GM23338 (cell line): ENCODE data around the gene AKAP9. TPM values are rescaled to one million over a fixed set of nuclear protein-coding genes. Genes with fewer than 3 reads are reported as not detected.

Experiments used
- ATAC-seq: fragments of 200-7000 bp; cut with Tn5 transposase; 3 replicates; pipeline ENCODE4 v1.9.1; 2020
- DNase-seq: peaks from one replicate; pipeline ENCODE4 v3.0.0-alpha.2; 2015; ENCODE audit warnings: low spot score
- H2AFZ ChIP-seq: fragments of 200-600 bp; sonication (generic); 2 replicates; pipeline ENCODE4 v1.8.0; 2016; ENCODE audit warnings: antibody characterized with exemption, mild to moderate bottlenecking, moderate library complexity
- H3F3A ChIP-seq: fragments of 200-600 bp; sonication (generic); replicated peaks from 2 replicates; pipeline ENCODE4 v1.8.0; 2017; ENCODE audit warnings: antibody characterized with exemption, mixed run types, low read depth
- H3K27ac ChIP-seq: fragments of 200-600 bp; sonication (generic); 2 replicates; pipeline ENCODE4 v1.6.1; 2016; ENCODE audit warnings: low read depth
- H3K27me3 ChIP-seq: fragments of 200-600 bp; sonication (generic); 2 replicates; pipeline ENCODE4 v1.8.0; 2016; ENCODE audit warnings: mild to moderate bottlenecking, mixed run types, moderate library complexity; ENCODE audit not compliant: insufficient read depth
- H3K36me3 ChIP-seq: fragments of 200-600 bp; sonication (generic); 2 replicates; pipeline ENCODE4 v1.8.0; 2016; ENCODE audit warnings: mild to moderate bottlenecking; ENCODE audit not compliant: insufficient read depth
- H3K4me1 ChIP-seq: fragments of 200-600 bp; sonication (generic); 2 replicates; pipeline ENCODE4 v1.8.0; 2016; ENCODE audit warnings: mild to moderate bottlenecking, moderate library complexity; ENCODE audit not compliant: insufficient read depth
- H3K4me2 ChIP-seq: fragments of 200-600 bp; sonication (generic); 2 replicates; pipeline ENCODE4 v1.7.1; 2017; ENCODE audit warnings: mixed run types
- H3K4me3 ChIP-seq: fragments of 200-600 bp; sonication (generic); 2 replicates; pipeline ENCODE4 v1.6.1; 2016; ENCODE audit warnings: mixed run types
- H3K79me2 ChIP-seq: fragments of 200-600 bp; sonication (generic); replicated peaks from 2 replicates; pipeline ENCODE4 v1.8.0; 2017; ENCODE audit warnings: mild to moderate bottlenecking; ENCODE audit not compliant: insufficient read depth
- H3K9me2 ChIP-seq: fragments of 200-600 bp; sonication (generic); 2 replicates; pipeline ENCODE4 v1.8.0; 2017; ENCODE audit not compliant: insufficient read depth
- H4K20me1 ChIP-seq: fragments of 200-600 bp; sonication (generic); replicated peaks from 2 replicates; pipeline ENCODE4 v1.8.0; 2017; ENCODE audit warnings: mild to moderate bottlenecking; ENCODE audit not compliant: insufficient read depth
- H3K27ac Mint-ChIP-seq: 2 replicates; pipeline ENCODE4 v1.8.0; 2020; ENCODE audit warnings: inconsistent platforms, mild to moderate bottlenecking, moderate library complexity, mixed read lengths
- H3K27me3 Mint-ChIP-seq: 3 replicates; pipeline ENCODE4 v1.8.0; 2022; ENCODE audit warnings: low read depth, mild to moderate bottlenecking, moderate library complexity, mixed read lengths, inconsistent platforms; ENCODE audit not compliant: insufficient read depth, poor library complexity
- H3K36me3 Mint-ChIP-seq: 3 replicates; pipeline ENCODE4 v1.8.0; 2021; ENCODE audit warnings: low read depth, mild to moderate bottlenecking, inconsistent platforms, moderate library complexity, mixed read lengths
- H3K4me1 Mint-ChIP-seq: 3 replicates; pipeline ENCODE4 v1.8.0; 2020; ENCODE audit warnings: mild to moderate bottlenecking, inconsistent platforms, mixed read lengths
- H3K4me3 Mint-ChIP-seq: 3 replicates; pipeline ENCODE4 v1.8.0; 2021; ENCODE audit warnings: moderate library complexity, mild to moderate bottlenecking, inconsistent platforms, mixed read lengths
- H3K9me3 Mint-ChIP-seq: 3 replicates; pipeline ENCODE4 v1.8.0; 2020; ENCODE audit warnings: moderate library complexity, mild to moderate bottlenecking, inconsistent platforms, mixed read lengths
- CREB1 ChIP-seq: fragments of 250-450 bp; sonication (Bioruptor Pico); IDR thresholded peaks from 2 replicates; pipeline ENCODE4 v1.5.0; 2020; ENCODE audit warnings: low read depth, mild to moderate bottlenecking, moderate library complexity
- CTCF ChIP-seq, 2 experiments: fragments of 200-600 bp in 1 of 2; sonication (generic) in 1 of 2; conservative IDR thresholded peaks; 2 replicates each; pipeline versions ENCODE4 v1.5.1 to v1.6.1; 2016 to 2017; ENCODE audit warnings: antibody characterized with exemption in 2 of 2, low read depth in 2 of 2, mild to moderate bottlenecking in 2 of 2, moderate library complexity in 1 of 2
- ETS1 ChIP-seq: IDR thresholded peaks from 2 replicates; pipeline ENCODE4 v1.6.1; 2016; ENCODE audit warnings: antibody characterized with exemption
- EZH2 ChIP-seq: fragments of 200-600 bp; sonication (generic); IDR thresholded peaks from one replicate; pipeline ENCODE4 v1.8.0; 2017; ENCODE audit warnings: antibody characterized with exemption, mild to moderate bottlenecking, low read depth; ENCODE audit not compliant: unreplicated experiment
- EZH2phosphoT487 ChIP-seq: fragments of 200-600 bp; sonication (generic); IDR thresholded peaks from one replicate; pipeline ENCODE4 v1.8.1; 2018; ENCODE audit warnings: antibody characterized with exemption; ENCODE audit not compliant: unreplicated experiment
- JUNB ChIP-seq: IDR thresholded peaks from one replicate; pipeline ENCODE4 v1.6.1; 2016; ENCODE audit warnings: antibody characterized with exemption; ENCODE audit not compliant: unreplicated experiment
- NANOG ChIP-seq: IDR thresholded peaks from 2 replicates; pipeline ENCODE4 v1.6.1; 2016; ENCODE audit warnings: antibody characterized with exemption, borderline replicate concordance
- POLR2AphosphoS5 ChIP-seq: IDR thresholded peaks from 2 replicates; pipeline ENCODE4 v1.6.1; 2016; ENCODE audit warnings: antibody characterized with exemption, low read depth
- STAT1 ChIP-seq: IDR thresholded peaks from one replicate; pipeline ENCODE4 v1.6.1; 2016; ENCODE audit warnings: antibody characterized with exemption; ENCODE audit not compliant: unreplicated experiment
- ZNF114 ChIP-seq: fragments of 250-450 bp; sonication (Bioruptor Pico); IDR thresholded peaks from 2 replicates; pipeline ENCODE4 v1.5.0; 2020; ENCODE audit warnings: mild to moderate bottlenecking, moderate library complexity
- ZNF331 ChIP-seq: fragments of 250-450 bp; sonication (Bioruptor Pico); IDR thresholded peaks from 2 replicates; pipeline ENCODE4 v1.5.0; 2020; ENCODE audit warnings: low read depth, mild to moderate bottlenecking, moderate library complexity
- polyA plus RNA-seq: library from polyadenylated mRNA; unstranded; fragments of >200 nt; fragmentation: Nextera tagmentation; extraction: Ambion mirVana; gene quantifications from 2 replicates; pipeline ENCODE4 v1.2.1, GENCODE V29; 2016
- total RNA-seq: library from RNA; depleted of rRNA; stranded (reverse); fragments of >200 nt; shearing (Covaris generic); gene quantifications from 2 replicates; pipeline ENCODE4 v1.2.3, GENCODE V29; 2014
- TF ChIP-seq, protein P1 (sequence below): IDR thresholded peaks from one replicate; pipeline ENCODE4 v1.6.1; 2018; ENCODE audit warnings: antibody characterized with exemption; ENCODE audit not compliant: unreplicated experiment
- TF ChIP-seq, protein P2 (sequence below): fragments of 250-450 bp; sonication (Bioruptor Pico); IDR thresholded peaks from 2 replicates; pipeline ENCODE4 v1.5.0; 2020; ENCODE audit warnings: mild to moderate bottlenecking, moderate library complexity

Gene AKAP9
- total and polyA plus RNA-seq, 2 experiments from 2014 or later: 33.5 to 67.4 TPM

DNA sequence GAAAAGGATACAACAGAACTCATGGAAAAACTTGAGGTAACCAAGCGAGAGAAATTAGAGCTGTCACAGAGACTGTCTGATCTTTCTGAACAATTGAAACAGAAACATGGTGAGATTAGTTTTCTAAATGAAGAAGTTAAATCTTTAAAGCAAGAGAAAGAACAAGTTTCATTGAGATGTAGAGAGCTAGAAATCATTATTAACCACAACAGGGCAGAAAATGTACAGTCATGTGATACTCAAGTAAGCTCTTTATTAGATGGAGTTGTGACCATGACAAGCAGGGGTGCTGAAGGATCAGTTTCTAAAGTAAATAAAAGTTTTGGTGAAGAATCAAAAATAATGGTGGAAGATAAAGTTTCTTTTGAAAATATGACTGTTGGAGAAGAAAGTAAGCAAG, 62.1 kb downstream of the AKAP9 start:
- H3K36me3 ChIP-seq: peaks cover 8% of the 10 kb centered on the region; the same call in 1 of the 2 replicates
- ATAC-seq: no peak
- Mint-ChIP-seq H3K27me3 (no peaks in the 10 kb centered on the region), H3K36me3 (peaks cover 56% of the 10 kb centered on the region), H3K4me3 (no peak overlapping the region), H3K4me1 (no peaks in the 10 kb centered on the region), H3K27ac (no peak overlapping the region), H3K9me3 (peaks cover 5% of the 10 kb centered on the region; the same call in 2 of the 3 replicates)
- no peaks in the 10 kb centered on the region for H4K20me1 ChIP-seq
- no peaks in the 10 kb centered on the region for H3K79me2 ChIP-seq
- no peaks in the 10 kb centered on the region for H3K27me3 ChIP-seq
- H3F3A ChIP-seq: no peaks in the 10 kb centered on the region
- TF ChIP-seq EZH2 (no peak), EZH2phosphoT487 (no peak), NANOG (no peak), CREB1 (CRISPR knock-in tag) (no peak), STAT1 (no peak), ZNF331 (CRISPR knock-in tag) (no peak), ZNF114 (CRISPR knock-in tag) (no peak), CTCF (conservative IDR thresholded peaks at IDR 0.05; ENCODE audit: low read depth in 2 of 2) (no peak), ETS1 (no peak), JUNB (no peak), POLR2AphosphoS5 (no peak)
- TF ChIP-seq, protein P1, sequence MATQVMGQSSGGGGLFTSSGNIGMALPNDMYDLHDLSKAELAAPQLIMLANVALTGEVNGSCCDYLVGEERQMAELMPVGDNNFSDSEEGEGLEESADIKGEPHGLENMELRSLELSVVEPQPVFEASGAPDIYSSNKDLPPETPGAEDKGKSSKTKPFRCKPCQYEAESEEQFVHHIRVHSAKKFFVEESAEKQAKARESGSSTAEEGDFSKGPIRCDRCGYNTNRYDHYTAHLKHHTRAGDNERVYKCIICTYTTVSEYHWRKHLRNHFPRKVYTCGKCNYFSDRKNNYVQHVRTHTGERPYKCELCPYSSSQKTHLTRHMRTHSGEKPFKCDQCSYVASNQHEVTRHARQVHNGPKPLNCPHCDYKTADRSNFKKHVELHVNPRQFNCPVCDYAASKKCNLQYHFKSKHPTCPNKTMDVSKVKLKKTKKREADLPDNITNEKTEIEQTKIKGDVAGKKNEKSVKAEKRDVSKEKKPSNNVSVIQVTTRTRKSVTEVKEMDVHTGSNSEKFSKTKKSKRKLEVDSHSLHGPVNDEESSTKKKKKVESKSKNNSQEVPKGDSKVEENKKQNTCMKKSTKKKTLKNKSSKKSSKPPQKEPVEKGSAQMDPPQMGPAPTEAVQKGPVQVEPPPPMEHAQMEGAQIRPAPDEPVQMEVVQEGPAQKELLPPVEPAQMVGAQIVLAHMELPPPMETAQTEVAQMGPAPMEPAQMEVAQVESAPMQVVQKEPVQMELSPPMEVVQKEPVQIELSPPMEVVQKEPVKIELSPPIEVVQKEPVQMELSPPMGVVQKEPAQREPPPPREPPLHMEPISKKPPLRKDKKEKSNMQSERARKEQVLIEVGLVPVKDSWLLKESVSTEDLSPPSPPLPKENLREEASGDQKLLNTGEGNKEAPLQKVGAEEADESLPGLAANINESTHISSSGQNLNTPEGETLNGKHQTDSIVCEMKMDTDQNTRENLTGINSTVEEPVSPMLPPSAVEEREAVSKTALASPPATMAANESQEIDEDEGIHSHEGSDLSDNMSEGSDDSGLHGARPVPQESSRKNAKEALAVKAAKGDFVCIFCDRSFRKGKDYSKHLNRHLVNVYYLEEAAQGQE: no peak
- TF ChIP-seq, protein P2, sequence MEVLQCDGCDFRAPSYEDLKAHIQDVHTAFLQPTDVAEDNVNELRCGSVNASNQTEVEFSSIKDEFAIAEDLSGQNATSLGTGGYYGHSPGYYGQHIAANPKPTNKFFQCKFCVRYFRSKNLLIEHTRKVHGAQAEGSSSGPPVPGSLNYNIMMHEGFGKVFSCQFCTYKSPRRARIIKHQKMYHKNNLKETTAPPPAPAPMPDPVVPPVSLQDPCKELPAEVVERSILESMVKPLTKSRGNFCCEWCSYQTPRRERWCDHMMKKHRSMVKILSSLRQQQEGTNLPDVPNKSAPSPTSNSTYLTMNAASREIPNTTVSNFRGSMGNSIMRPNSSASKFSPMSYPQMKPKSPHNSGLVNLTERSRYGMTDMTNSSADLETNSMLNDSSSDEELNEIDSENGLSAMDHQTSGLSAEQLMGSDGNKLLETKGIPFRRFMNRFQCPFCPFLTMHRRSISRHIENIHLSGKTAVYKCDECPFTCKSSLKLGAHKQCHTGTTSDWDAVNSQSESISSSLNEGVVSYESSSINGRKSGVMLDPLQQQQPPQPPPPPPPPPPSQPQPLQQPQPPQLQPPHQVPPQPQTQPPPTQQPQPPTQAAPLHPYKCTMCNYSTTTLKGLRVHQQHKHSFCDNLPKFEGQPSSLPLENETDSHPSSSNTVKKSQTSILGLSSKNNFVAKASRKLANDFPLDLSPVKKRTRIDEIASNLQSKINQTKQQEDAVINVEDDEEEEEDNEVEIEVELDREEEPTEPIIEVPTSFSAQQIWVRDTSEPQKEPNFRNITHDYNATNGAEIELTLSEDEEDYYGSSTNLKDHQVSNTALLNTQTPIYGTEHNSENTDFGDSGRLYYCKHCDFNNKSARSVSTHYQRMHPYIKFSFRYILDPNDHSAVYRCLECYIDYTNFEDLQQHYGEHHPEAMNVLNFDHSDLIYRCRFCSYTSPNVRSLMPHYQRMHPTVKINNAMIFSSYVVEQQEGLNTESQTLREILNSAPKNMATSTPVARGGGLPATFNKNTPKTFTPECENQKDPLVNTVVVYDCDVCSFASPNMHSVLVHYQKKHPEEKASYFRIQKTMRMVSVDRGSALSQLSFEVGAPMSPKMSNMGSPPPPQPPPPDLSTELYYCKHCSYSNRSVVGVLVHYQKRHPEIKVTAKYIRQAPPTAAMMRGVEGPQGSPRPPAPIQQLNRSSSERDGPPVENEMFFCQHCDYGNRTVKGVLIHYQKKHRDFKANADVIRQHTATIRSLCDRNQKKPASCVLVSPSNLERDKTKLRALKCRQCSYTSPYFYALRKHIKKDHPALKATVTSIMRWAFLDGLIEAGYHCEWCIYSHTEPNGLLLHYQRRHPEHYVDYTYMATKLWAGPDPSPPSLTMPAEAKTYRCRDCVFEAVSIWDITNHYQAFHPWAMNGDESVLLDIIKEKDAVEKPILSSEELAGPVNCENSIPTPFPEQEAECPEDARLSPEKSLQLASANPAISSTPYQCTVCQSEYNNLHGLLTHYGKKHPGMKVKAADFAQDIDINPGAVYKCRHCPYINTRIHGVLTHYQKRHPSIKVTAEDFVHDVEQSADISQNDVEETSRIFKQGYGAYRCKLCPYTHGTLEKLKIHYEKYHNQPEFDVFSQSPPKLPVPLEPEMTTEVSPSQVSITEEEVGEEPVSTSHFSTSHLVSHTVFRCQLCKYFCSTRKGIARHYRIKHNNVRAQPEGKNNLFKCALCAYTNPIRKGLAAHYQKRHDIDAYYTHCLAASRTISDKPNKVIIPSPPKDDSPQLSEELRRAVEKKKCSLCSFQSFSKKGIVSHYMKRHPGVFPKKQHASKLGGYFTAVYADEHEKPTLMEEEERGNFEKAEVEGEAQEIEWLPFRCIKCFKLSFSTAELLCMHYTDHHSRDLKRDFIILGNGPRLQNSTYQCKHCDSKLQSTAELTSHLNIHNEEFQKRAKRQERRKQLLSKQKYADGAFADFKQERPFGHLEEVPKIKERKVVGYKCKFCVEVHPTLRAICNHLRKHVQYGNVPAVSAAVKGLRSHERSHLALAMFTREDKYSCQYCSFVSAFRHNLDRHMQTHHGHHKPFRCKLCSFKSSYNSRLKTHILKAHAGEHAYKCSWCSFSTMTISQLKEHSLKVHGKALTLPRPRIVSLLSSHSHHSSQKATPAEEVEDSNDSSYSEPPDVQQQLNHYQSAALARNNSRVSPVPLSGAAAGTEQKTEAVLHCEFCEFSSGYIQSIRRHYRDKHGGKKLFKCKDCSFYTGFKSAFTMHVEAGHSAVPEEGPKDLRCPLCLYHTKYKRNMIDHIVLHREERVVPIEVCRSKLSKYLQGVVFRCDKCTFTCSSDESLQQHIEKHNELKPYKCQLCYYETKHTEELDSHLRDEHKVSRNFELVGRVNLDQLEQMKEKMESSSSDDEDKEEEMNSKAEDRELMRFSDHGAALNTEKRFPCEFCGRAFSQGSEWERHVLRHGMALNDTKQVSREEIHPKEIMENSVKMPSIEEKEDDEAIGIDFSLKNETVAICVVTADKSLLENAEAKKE: no peak
- no peaks in the 10 kb centered on the region for H3K4me1 ChIP-seq
- no peak for DNase-seq
- H3K4me2 ChIP-seq: no peak overlapping the region
- no peak overlapping the region for H3K4me3 ChIP-seq
- H2AFZ ChIP-seq: no peak overlapping the region
- H3K9me2 ChIP-seq: no peaks in the 10 kb centered on the region
- no peak overlapping the region for H3K27ac ChIP-seq
